Measurements from ENCODE around the gene FOXL2NB.
A peak's percentile ranks its signal among the peaks of the same experiment; 100 is the strongest.

The FOXL2NB gene

DNA sequence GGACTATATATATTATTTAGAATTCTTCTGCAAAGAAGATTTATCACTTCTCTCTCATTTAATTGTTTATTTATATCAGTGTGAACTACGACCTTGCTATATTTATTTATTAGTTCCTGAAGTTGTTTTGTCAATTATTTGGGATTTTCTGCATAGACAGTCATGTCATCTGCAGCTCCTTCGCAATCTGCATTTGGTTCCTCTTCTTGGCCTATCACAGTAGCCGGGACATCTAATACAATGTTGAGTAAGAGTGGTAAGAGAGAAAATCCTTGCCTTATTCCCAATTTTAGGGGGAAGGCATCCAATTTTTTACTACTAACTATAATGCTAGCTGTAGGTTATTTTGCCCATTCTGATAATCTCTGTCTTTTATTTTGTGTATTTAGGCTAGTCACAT is 39.5 kb upstream of the FOXL2NB start:
- no peak for TF ChIP-seq CTCF (conservative IDR thresholded peaks at IDR 0.05; ENCODE audit: low read depth, low read length)
- no peak for DNase-seq (ENCODE audit: low read depth)

GRCh38 chr3:138908846-138909245 is 38.2 kb upstream of the FOXL2NB start:
- no peak overlapping the region for H3K4me3 ChIP-seq (ENCODE audit: low read depth, low read length)
- TF ChIP-seq CTCF (conservative IDR thresholded peaks at IDR 0.05; ENCODE audit: low read depth, low read length) = no peak
- DNase-seq (ENCODE audit: low read depth) = no peak

More for the DNA sequence above, 39.5 kb upstream of the FOXL2NB start:
- no peak overlapping the region for H3K4me3 ChIP-seq (ENCODE audit: low read depth, low read length)

DNA sequence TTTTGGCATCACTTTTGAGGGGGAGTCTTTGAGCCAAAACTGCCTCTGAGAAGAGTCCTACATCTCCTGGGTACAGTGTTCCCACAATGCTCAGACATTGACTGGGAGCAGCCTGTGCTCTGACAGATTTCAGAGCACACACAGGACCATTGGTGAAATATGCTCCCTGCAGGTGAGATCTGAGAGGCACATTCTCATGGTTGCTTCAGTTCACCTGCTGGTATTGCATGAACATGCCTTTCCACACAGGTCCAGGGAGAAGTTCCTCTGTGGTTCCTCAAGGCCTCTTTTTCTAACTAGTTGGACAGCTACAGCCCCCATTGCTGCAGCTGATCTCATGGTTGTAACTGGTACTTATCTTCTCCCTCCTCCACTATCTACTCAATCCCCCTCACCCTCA is 37.1 kb upstream of the FOXL2NB start:
- no peak for DNase-seq (ENCODE audit: low read depth)
- H3K4me3 ChIP-seq (ENCODE audit: low read depth, low read length) = no peak overlapping the region
- TF ChIP-seq CTCF (conservative IDR thresholded peaks at IDR 0.05; ENCODE audit: low read depth, low read length) = no peak

- no peak for TF ChIP-seq CTCF (conservative IDR thresholded peaks at IDR 0.05; ENCODE audit: low read depth, low read length)
- no peak for DNase-seq (ENCODE audit: low read depth)
- H3K4me3 ChIP-seq (ENCODE audit: low read depth, low read length) = no peak overlapping the region
Measured at GRCh38 chr3:138911621-138912020, 35.4 kb upstream of the FOXL2NB start.

- DNase-seq (ENCODE audit: low read depth) = no peak
- H3K4me3 ChIP-seq (ENCODE audit: low read depth, low read length) = no peak overlapping the region
- TF ChIP-seq CTCF (conservative IDR thresholded peaks at IDR 0.05; ENCODE audit: low read depth, low read length) = no peak
Measured at GRCh38 chr3:138912237-138912636, 34.8 kb upstream of the FOXL2NB start.

- no peak for DNase-seq (ENCODE audit: low read depth)
- TF ChIP-seq CTCF (conservative IDR thresholded peaks at IDR 0.05; ENCODE audit: low read depth, low read length) = no peak
- no peak overlapping the region for H3K4me3 ChIP-seq (ENCODE audit: low read depth, low read length)
Measured at GRCh38 chr3:138913766-138914165, 33.3 kb upstream of the FOXL2NB start.

GRCh38 chr3:138914870-138915502 is 32.0 kb upstream of the FOXL2NB start:
- no peak for TF ChIP-seq CTCF (conservative IDR thresholded peaks at IDR 0.05; ENCODE audit: low read depth, low read length)
- H3K4me3 ChIP-seq (ENCODE audit: low read depth, low read length) = peak overlapping the region; percentile 92
- peak; percentile 53 for DNase-seq (ENCODE audit: low read depth)
